ENCODE data around the gene LRRK1.
A peak's percentile ranks its signal among the peaks of the same experiment; 100 is the strongest.

The LRRK1 gene

GRCh38 chr15:101114610-101115009 lies 195.5 kb downstream of the LRRK1 start:
- no peak for TF ChIP-seq CTCF (IDR thresholded peaks at IDR 0.05; ENCODE audit: unreplicated experiment in 3 of 3)
- Mint-ChIP-seq H3K27me3 (ENCODE audit: low read depth) (peaks cover 5% of the 10 kb centered on the region), H3K4me1 (peaks cover 63% of the 10 kb centered on the region), H3K4me3 (no peak overlapping the region), H3K36me3 (ENCODE audit: low read depth) (no peaks in the 10 kb centered on the region), H3K9me3 (no peaks in the 10 kb centered on the region), H3K27ac (peak overlapping the region; percentile 97 to 100 (median 99))

GRCh38 chr15:101115393-101115785 lies 196.2 kb downstream of the LRRK1 start:
- Mint-ChIP-seq H3K27me3 (ENCODE audit: low read depth) (peaks cover 5% of the 10 kb centered on the region), H3K36me3 (ENCODE audit: low read depth) (no peaks in the 10 kb centered on the region), H3K4me1 (peaks cover 62% of the 10 kb centered on the region), H3K4me3 (peak overlapping the region in 1 of 3 experiments; percentile 21), H3K9me3 (no peaks in the 10 kb centered on the region), H3K27ac (peak overlapping the region; percentile 97 to 100 (median 99))
- TF ChIP-seq CTCF (IDR thresholded peaks at IDR 0.05; ENCODE audit: unreplicated experiment in 3 of 3) = no peak

GRCh38 chr15:101115786-101116680 lies 196.9 kb downstream of the LRRK1 start:
- TF ChIP-seq CTCF (IDR thresholded peaks at IDR 0.05; ENCODE audit: unreplicated experiment in 3 of 3) = no peak
- peaks cover 5% of the 10 kb centered on the region for H3K27me3 Mint-ChIP-seq (ENCODE audit: low read depth)
- no peaks in the 10 kb centered on the region for H3K9me3 Mint-ChIP-seq
- H3K4me3 Mint-ChIP-seq = peak overlapping the region in 2 of 3 experiments; percentile 16 to 63
- peaks cover 68% of the 10 kb centered on the region for H3K4me1 Mint-ChIP-seq
- peak overlapping the region; percentile 97 to 100 (median 99) for H3K27ac Mint-ChIP-seq
- H3K36me3 Mint-ChIP-seq (ENCODE audit: low read depth) = no peaks in the 10 kb centered on the region

GRCh38 chr15:101116681-101116976 lies 197.5 kb downstream of the LRRK1 start:
- peaks cover 66% of the 10 kb centered on the region for H3K4me1 Mint-ChIP-seq
- H3K9me3 Mint-ChIP-seq = no peaks in the 10 kb centered on the region
- H3K27ac Mint-ChIP-seq = peak overlapping the region; percentile 97 to 100 (median 99)
- H3K36me3 Mint-ChIP-seq (ENCODE audit: low read depth) = no peaks in the 10 kb centered on the region
- peaks cover 5% of the 10 kb centered on the region for H3K27me3 Mint-ChIP-seq (ENCODE audit: low read depth)
- TF ChIP-seq CTCF (IDR thresholded peaks at IDR 0.05; ENCODE audit: unreplicated experiment in 3 of 3) = no peak
- peak overlapping the region in 1 of 3 experiments; percentile 63 for H3K4me3 Mint-ChIP-seq

- TF ChIP-seq CTCF (IDR thresholded peaks at IDR 0.05; ENCODE audit: unreplicated experiment in 3 of 3) = no peak
- H3K9me3 Mint-ChIP-seq = no peaks in the 10 kb centered on the region
- H3K4me3 Mint-ChIP-seq = no peak overlapping the region
- peaks cover 72% of the 10 kb centered on the region for H3K4me1 Mint-ChIP-seq
- H3K27me3 Mint-ChIP-seq (ENCODE audit: low read depth) = peaks cover 5% of the 10 kb centered on the region
- H3K27ac Mint-ChIP-seq = peak overlapping the region in 2 of 3 experiments; percentile 90 to 100
- no peaks in the 10 kb centered on the region for H3K36me3 Mint-ChIP-seq (ENCODE audit: low read depth)
These were observed 199.0 kb downstream of the LRRK1 start for GRCh38 chr15:101118116-101118515.

- H3K4me1 Mint-ChIP-seq = peaks cover 74% of the 10 kb centered on the region
- H3K27ac Mint-ChIP-seq = peak overlapping the region; percentile 53 to 100 (median 96)
- H3K4me3 Mint-ChIP-seq = no peak overlapping the region
- peaks cover 5% of the 10 kb centered on the region for H3K27me3 Mint-ChIP-seq (ENCODE audit: low read depth)
- peaks cover under 1% of the 10 kb centered on the region for H3K9me3 Mint-ChIP-seq
- H3K36me3 Mint-ChIP-seq (ENCODE audit: low read depth) = no peaks in the 10 kb centered on the region
- TF ChIP-seq CTCF (IDR thresholded peaks at IDR 0.05; ENCODE audit: unreplicated experiment in 3 of 3) = no peak
These were observed 199.5 kb downstream of the LRRK1 start for GRCh38 chr15:101118615-101119014.
